Midbrain (tissue), 1 donor: ENCODE measurements around the gene ATP5PB.

Experiments
- DNase-seq: peaks from one replicate; lab custom pipeline; 2025; lab: John Stamatoyannopoulos, UW

The ATP5PB gene, protein sequence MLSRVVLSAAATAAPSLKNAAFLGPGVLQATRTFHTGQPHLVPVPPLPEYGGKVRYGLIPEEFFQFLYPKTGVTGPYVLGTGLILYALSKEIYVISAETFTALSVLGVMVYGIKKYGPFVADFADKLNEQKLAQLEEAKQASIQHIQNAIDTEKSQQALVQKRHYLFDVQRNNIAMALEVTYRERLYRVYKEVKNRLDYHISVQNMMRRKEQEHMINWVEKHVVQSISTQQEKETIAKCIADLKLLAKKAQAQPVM

GRCh38 chr1:111448918-111449702 is at the start of gene ATP5PB, which contains the start of gene WDR77:
ATP5PB (plus strand) TSS chr1:111449464; CDS start chr1:111449542, 78 bp downstream.
WDR77 (minus strand) TSS chr1:111449256; CDS start chr1:111449169, 87 bp downstream.
- DNase-seq = peak; percentile 98

DNA sequence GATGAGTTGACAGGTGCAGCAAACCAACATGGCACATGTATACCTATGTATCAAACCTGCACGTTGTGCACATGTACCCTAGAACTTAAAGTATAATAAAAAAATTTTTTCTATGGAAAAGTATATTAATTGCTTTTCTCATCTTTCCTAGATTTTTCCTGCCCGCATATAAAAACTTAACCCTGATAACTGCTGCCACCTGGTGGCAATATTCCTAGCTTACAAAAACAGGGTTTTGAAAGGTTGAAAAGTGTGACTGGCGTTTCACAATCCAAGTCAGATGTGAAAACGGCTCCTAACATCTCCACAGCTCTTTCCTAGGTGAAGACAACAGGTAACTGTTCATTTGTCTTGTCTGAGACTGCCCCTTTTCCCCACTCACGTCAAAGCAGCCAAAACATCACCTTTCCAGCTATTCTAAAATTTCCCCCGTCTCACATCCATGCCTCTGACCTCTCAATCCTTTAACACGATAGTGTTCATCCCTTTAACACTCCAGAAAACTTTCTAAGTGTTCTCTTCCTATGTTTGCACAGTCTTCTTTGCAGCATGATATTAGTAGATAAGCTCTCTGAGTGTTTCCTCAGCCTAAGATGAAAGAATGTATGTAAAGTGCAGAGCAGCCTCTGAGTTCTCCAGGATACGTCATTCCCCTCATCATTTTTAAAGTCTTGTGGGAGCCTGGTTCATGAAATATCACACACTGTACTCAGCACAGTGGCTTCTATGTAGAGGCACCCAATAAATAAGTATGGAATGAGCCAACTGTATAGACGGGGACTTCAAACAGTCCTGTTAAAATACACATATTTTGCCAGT is 49.3 kb upstream of the ATP5PB start:
- DNase-seq = peak; percentile 51

- no peak for DNase-seq
Observed at GRCh38 chr1:111402083-111402482, 47.2 kb upstream of the ATP5PB start.

DNA sequence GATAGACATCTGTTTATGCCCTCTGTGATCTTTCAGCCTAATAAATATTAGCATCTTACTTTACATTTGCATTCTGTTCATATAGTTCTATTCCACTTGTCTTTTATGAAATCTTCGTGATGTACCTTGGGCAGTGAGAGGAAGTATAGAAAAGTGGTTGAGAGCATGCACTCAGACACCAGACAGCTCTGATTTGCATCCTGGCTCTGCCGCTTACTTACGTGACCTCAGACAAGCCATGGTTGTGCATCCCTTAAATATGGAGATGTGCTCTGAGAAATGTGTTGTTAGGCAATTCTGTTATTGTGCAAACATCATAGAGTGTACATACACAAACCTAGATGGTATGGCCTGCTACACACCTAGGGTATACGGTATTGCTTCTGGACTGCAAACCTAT is 44.7 kb upstream of the ATP5PB start:
- DNase-seq = no peak

- no peak for DNase-seq
Observed at GRCh38 chr1:111406321-111406768, 42.9 kb upstream of the ATP5PB start.

GRCh38 chr1:111407301-111407700 is 42.0 kb upstream of the ATP5PB start:
- no peak for DNase-seq

- DNase-seq = no peak
Observed at GRCh38 chr1:111412839-111413238, 36.4 kb upstream of the ATP5PB start.

DNA sequence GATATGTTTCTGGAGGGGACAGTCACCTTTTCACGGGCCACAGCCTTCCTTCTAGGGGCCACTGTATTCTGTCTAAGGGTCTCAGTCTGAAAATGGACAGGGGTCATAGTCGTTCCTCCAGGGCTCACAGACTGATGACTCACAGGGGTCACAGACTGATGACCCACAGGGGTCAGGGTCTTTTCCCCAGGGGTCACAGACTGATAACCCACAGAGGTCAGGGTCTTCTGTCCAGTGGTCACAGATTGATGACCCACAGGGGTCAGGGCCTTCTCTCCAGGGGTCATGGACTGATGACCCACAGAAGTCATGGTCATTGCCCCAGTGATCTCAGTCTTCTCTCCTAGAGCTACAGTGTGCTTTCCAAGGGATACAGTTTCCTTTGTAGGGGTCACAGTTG is 34.5 kb upstream of the ATP5PB start:
- DNase-seq = no peak

- no peak for DNase-seq
Observed at GRCh38 chr1:111415461-111415860, 33.8 kb upstream of the ATP5PB start.

- DNase-seq = no peak
Observed at GRCh38 chr1:111417755-111418154, 31.5 kb upstream of the ATP5PB start.

GRCh38 chr1:111419037-111419436 is 30.2 kb upstream of the ATP5PB start:
- DNase-seq = no peak

DNA sequence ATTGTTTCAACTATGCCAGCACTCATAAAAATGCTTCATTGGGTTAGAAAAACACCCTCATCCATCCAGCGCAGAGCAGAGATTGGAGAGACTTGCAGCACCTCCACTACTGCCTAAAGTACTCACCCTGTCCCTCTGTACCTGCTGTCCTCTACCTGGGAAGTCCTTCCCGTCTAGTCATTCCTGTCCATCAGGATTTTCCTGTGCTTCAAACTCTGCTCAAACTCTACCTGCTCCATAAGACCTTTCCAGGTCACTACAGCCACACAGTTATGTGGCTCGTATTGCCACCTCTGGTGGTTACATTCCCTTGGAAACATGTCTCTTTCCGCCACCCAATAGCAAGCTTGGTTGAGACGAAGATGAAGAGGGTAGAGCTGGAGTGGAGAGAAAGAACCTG is 28.9 kb upstream of the ATP5PB start:
- DNase-seq = no peak

DNA sequence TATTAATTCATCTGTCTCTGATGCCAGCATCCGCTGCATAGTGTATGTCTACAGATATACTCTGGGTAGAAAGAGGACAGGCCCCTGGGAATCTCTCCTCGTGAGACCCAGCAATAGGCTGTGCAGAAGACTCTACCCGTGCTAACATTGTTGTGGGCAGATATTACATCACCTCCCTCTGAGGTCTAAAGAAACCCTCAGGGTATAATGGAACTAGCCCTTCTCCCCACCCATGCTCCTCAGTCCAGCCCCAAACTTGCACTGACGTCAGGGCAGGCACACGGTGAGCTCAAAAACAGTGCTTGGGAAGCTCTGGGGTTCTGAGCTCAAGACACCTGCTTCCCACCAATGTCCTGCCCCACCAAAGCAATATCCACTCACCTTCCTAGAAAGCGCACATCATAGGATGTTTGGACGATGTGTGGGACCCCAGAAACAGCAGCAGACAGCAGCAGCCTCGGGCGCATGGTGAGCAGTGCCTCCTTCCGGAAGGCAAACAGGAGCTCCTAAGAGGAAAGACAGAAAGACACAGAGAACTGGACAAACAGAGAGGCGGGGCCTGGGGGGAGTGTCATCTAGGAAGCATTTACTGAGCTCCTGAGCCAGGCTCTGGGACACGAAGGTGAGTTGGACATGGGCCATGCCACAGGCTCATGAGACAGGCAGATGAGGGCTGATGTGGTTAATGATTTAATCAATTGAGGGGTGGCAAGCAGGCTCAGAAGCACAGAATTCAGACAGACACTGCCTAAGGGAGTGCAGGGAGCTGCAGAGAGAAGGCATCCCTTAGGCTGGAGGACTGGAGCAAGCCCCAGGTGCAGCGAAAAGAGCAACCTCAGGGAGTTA is 26.5 kb upstream of the ATP5PB start:
- DNase-seq = no peak

GRCh38 chr1:111424281-111424680 is 25.0 kb upstream of the ATP5PB start:
- no peak for DNase-seq

GRCh38 chr1:111436726-111437125 is 12.5 kb upstream of the ATP5PB start:
- no peak for DNase-seq

DNA sequence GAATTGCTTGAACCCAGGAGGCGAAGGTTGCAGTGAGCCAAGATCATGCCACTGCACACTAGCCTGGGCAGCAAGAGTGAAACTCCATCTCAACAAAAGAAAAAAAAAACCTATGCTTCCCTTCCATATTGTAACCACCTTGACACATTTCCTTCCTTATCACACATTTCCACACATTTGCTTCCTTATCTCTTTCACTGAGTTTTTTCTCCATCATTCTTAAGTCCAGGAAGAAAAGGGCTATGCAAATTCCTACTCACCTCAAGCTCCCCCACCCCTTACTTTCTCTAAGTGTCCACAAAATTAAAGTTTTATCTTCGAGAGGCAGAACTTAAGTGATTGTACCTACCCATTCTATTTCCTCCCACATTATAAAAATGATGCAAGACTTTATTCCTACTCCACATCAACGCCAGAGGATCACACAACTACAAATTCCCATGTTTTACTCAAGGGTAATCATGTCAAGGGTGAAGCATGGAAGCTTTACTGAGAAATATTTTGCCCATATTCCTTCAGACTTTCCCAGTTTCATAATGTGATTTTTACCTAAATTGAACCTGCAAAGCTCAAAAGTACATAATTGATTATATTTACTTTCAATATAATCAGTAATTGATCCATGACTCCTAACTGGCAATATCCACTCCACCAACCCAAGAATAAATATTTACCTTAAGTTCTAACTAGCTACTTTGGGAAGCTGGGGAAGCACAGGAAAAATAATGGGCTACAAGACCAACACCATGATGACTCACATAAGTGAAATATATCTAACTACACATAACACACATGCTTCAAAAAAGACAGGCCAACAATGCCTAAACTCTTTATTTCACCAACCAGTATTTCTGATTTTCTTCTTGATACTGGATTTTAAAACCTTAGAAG is 9.6 kb upstream of the ATP5PB start:
- DNase-seq = no peak

- DNase-seq = no peak
Observed at GRCh38 chr1:111441573-111442192, 7.6 kb upstream of the ATP5PB start.

- no peak for DNase-seq
Observed at GRCh38 chr1:111442457-111442856, 6.8 kb upstream of the ATP5PB start.

- no peak for DNase-seq
Observed at GRCh38 chr1:111444031-111444430, 5.2 kb upstream of the ATP5PB start.

- no peak for DNase-seq
Observed at GRCh38 chr1:111446546-111446945, 2.7 kb upstream of the ATP5PB start.
